Measurements from ENCODE around the gene NAXD.

The NAXD gene

GRCh38 chr13:110638814-110639806 is 23.8 kb downstream of the NAXD start:
- H3F3A ChIP-seq (ENCODE audit: insufficient read depth): no peaks in the 10 kb centered on the region
- H3K27me3 ChIP-seq (ENCODE audit: low read length): no peaks in the 10 kb centered on the region
- H3K79me2 ChIP-seq (ENCODE audit: insufficient read depth, low read length): no peaks in the 10 kb centered on the region
- no peak overlapping the region for H3K9ac ChIP-seq (ENCODE audit: low read length)
- no peaks in the 10 kb centered on the region for H4K20me1 ChIP-seq (ENCODE audit: low read depth, low read length)
- no peak overlapping the region for H3K27ac ChIP-seq (ENCODE audit: low read depth, low read length)
- H3K36me3 ChIP-seq (ENCODE audit: low read length): no peaks in the 10 kb centered on the region
- H3K4me3 ChIP-seq (ENCODE audit: insufficient read depth, low read length, poor library complexity, severe bottlenecking): no peak overlapping the region
- H2AFZ ChIP-seq (ENCODE audit: low read depth, low read length, severe bottlenecking): no peak overlapping the region
- TF ChIP-seq CTCF (IDR thresholded peaks at IDR 0.05; ENCODE audit: insufficient read depth, low read length, poor library complexity, severe bottlenecking) (no peak), EZH2phosphoT487 (conservative IDR thresholded peaks at IDR 0.05; ENCODE audit: low read length) (no peak)
- no peaks in the 10 kb centered on the region for H3K9me2 ChIP-seq (replicated peaks; ENCODE audit: insufficient read depth, low read length)
- H3K4me2 ChIP-seq (ENCODE audit: low read depth, low read length, poor library complexity, severe bottlenecking): no peak overlapping the region
- no peaks in the 10 kb centered on the region for H3K9me3 ChIP-seq (ENCODE audit: insufficient read depth, low read length)

GRCh38 chr13:110639935-110640334 is 24.6 kb downstream of the NAXD start:
- Histone ChIP-seq H3K36me3 (ENCODE audit: low read length) (no peaks in the 10 kb centered on the region), H3K9ac (ENCODE audit: low read length) (no peak overlapping the region), H3K27ac (ENCODE audit: low read depth, low read length) (no peak overlapping the region), H4K20me1 (ENCODE audit: low read depth, low read length) (no peaks in the 10 kb centered on the region), H3K9me3 (ENCODE audit: insufficient read depth, low read length) (no peaks in the 10 kb centered on the region), H3K4me2 (ENCODE audit: low read depth, low read length, poor library complexity, severe bottlenecking) (no peak overlapping the region), H3K4me3 (ENCODE audit: insufficient read depth, low read length, poor library complexity, severe bottlenecking) (no peak overlapping the region), H3K79me2 (ENCODE audit: insufficient read depth, low read length) (no peaks in the 10 kb centered on the region), H3K27me3 (ENCODE audit: low read length) (no peaks in the 10 kb centered on the region), H3K9me2 (replicated peaks; ENCODE audit: insufficient read depth, low read length) (no peaks in the 10 kb centered on the region), H2AFZ (ENCODE audit: low read depth, low read length, severe bottlenecking) (no peak overlapping the region), H3F3A (ENCODE audit: insufficient read depth) (no peaks in the 10 kb centered on the region)
- TF ChIP-seq EZH2phosphoT487 (conservative IDR thresholded peaks at IDR 0.05; ENCODE audit: low read length): no peak
- no peak for TF ChIP-seq CTCF (IDR thresholded peaks at IDR 0.05; ENCODE audit: insufficient read depth, low read length, poor library complexity, severe bottlenecking)

GRCh38 chr13:110640591-110641029 is 25.3 kb downstream of the NAXD start:
- Histone ChIP-seq H3K27me3 (ENCODE audit: low read length) (no peaks in the 10 kb centered on the region), H3K27ac (ENCODE audit: low read depth, low read length) (no peak overlapping the region), H3F3A (ENCODE audit: insufficient read depth) (no peaks in the 10 kb centered on the region), H4K20me1 (ENCODE audit: low read depth, low read length) (no peaks in the 10 kb centered on the region), H3K36me3 (ENCODE audit: low read length) (no peaks in the 10 kb centered on the region), H3K9me2 (replicated peaks; ENCODE audit: insufficient read depth, low read length) (no peaks in the 10 kb centered on the region), H3K9me3 (ENCODE audit: insufficient read depth, low read length) (no peaks in the 10 kb centered on the region), H2AFZ (ENCODE audit: low read depth, low read length, severe bottlenecking) (no peak overlapping the region), H3K4me3 (ENCODE audit: insufficient read depth, low read length, poor library complexity, severe bottlenecking) (no peak overlapping the region), H3K9ac (ENCODE audit: low read length) (no peak overlapping the region), H3K79me2 (ENCODE audit: insufficient read depth, low read length) (no peaks in the 10 kb centered on the region), H3K4me2 (ENCODE audit: low read depth, low read length, poor library complexity, severe bottlenecking) (no peak overlapping the region)
- TF ChIP-seq CTCF (IDR thresholded peaks at IDR 0.05; ENCODE audit: insufficient read depth, low read length, poor library complexity, severe bottlenecking): no peak
- no peak for TF ChIP-seq EZH2phosphoT487 (conservative IDR thresholded peaks at IDR 0.05; ENCODE audit: low read length)

All from SU-DHL-6 (cell line).